SK-N-SH (cell line): ENCODE results near the gene GHRH. TPM values are rescaled to one million over a fixed set of nuclear protein-coding genes. Genes with fewer than 3 reads are reported as not detected.

ENCODE experiments used
- CTCF ChIA-PET: fragments of 300-600, 350-600 bp; formaldehyde crosslinking; extraction: SDS; loops from one replicate; lab custom pipeline; 2021; lab: Yijun Ruan, JAX
- POLR2A ChIA-PET: fragments of 350-600 bp; sonication (Branson Sonifier 250); formaldehyde crosslinking; extraction: SDS; loops from one replicate; lab custom pipeline; 2020; ENCODE audit warnings: antibody characterized with exemption, inconsistent platforms; lab: Yijun Ruan, JAX
- DNase-seq: peaks from one replicate; pipeline ENCODE4 v3.0.0; 2012
- H2AFZ ChIP-seq: fragments of 200-600 bp; sonication (generic); 2 replicates; pipeline ENCODE4 v1.8.1; 2016; ENCODE audit warnings: antibody characterized with exemption, mild to moderate bottlenecking, low read depth
- H3F3A ChIP-seq: fragments of 200-600 bp; sonication (generic); replicated peaks from 2 replicates; pipeline ENCODE3; 2016; ENCODE audit warnings: antibody characterized with exemption, mild to moderate bottlenecking; ENCODE audit not compliant: insufficient read depth
- H3K27ac ChIP-seq, 2 experiments: fragments of 200-500 bp in 1 of 2; fragments of 200-600 bp in 1 of 2; sonication (Bioruptor generic) in 1 of 2; sonication (generic), shearing (Covaris generic) in 1 of 2; 2 replicates each; pipeline versions ENCODE4 v1.5.1 to v1.6.1; 2014 to 2016; ENCODE audit warnings: low read depth in 2 of 2, inconsistent platforms in 1 of 2, low read length in 1 of 2, mild to moderate bottlenecking in 1 of 2, mixed read lengths in 1 of 2
- H3K27me3 ChIP-seq: fragments of 200-600 bp; sonication (generic), shearing (Covaris generic); 2 replicates; pipeline ENCODE4 v1.6.1; 2016; ENCODE audit warnings: mixed run types; ENCODE audit not compliant: insufficient read depth
- H3K36me3 ChIP-seq, 2 experiments: fragments of 200-500 bp in 1 of 2; fragments of 200-600 bp in 1 of 2; sonication (Bioruptor generic) in 1 of 2; sonication (generic) in 1 of 2; replicated peaks in 1 of 2; 2 replicates each; pipeline versions ENCODE3 to v1.5.1; 2014 to 2016; ENCODE audit warnings: low read length in 1 of 2, mild to moderate bottlenecking in 1 of 2; ENCODE audit not compliant: insufficient read depth in 2 of 2, control insufficient read depth in 1 of 2
- H3K4me1 ChIP-seq, 2 experiments: fragments of 200-500 bp in 1 of 2; fragments of 200-600 bp in 1 of 2; sonication (Bioruptor generic) in 1 of 2; sonication (generic), shearing (Covaris generic) in 1 of 2; 2 replicates each; pipeline versions ENCODE4 v1.5.1 to v1.6.1; 2014 to 2016; ENCODE audit warnings: low read depth in 1 of 2, low read length in 1 of 2, mixed run types in 1 of 2; ENCODE audit not compliant: insufficient read depth in 2 of 2, control insufficient read depth in 1 of 2
- H3K4me2 ChIP-seq: fragments of 200-600 bp; sonication (generic), shearing (Covaris generic); 2 replicates; pipeline ENCODE4 v1.6.1; 2017; ENCODE audit warnings: mixed run types
- H3K4me3 ChIP-seq, 2 experiments: fragments of 200-500 bp in 1 of 2; fragments of 200-600 bp in 1 of 2; sonication (Bioruptor generic) in 1 of 2; sonication (generic), shearing (Covaris generic) in 1 of 2; 2 replicates each; pipeline versions ENCODE4 v1.5.1 to v1.8.1; 2014 to 2016; ENCODE audit warnings: low read depth in 2 of 2, inconsistent platforms in 1 of 2, low read length in 1 of 2, mild to moderate bottlenecking in 1 of 2, mixed read lengths in 1 of 2, moderate library complexity in 1 of 2
- H3K79me2 ChIP-seq: fragments of 200-600 bp; sonication (generic); 2 replicates; pipeline ENCODE4 v1.8.1; 2017; ENCODE audit warnings: mild to moderate bottlenecking; ENCODE audit not compliant: insufficient read depth
- H3K9ac ChIP-seq: fragments of 200-600 bp; sonication (generic); 2 replicates; pipeline ENCODE4 v1.6.1; 2017; ENCODE audit warnings: mixed run types
- H3K9me2 ChIP-seq: fragments of 200-600 bp; sonication (generic); 2 replicates; pipeline ENCODE4 v1.6.1; 2017; ENCODE audit warnings: mixed run types
- H3K9me3 ChIP-seq: fragments of 200-600 bp; sonication (generic); 2 replicates; pipeline ENCODE4 v1.6.1; 2017; ENCODE audit warnings: mixed run types, mild to moderate bottlenecking, moderate library complexity
- H4K20me1 ChIP-seq: fragments of 200-600 bp; sonication (generic); 2 replicates; pipeline ENCODE4 v1.6.1; 2017; ENCODE audit warnings: mild to moderate bottlenecking, mixed run types; ENCODE audit not compliant: insufficient read depth
- CHD2 ChIP-seq: fragments of 150-350 bp; IDR thresholded peaks from 2 replicates; pipeline ENCODE4 v1.6.1; 2018; ENCODE audit warnings: low read length; ENCODE audit not compliant: partially characterized antibody
- EP300 ChIP-seq, 2 experiments: IDR thresholded peaks; 2 replicates each; pipeline versions ENCODE4 v1.4.0 to v1.6.1; 2012; ENCODE audit warnings: borderline replicate concordance in 1 of 2, low read depth in 1 of 2, low read length in 1 of 2
- EZH2phosphoT487 ChIP-seq: fragments of 200-600 bp; sonication (generic); IDR thresholded peaks from 2 replicates; pipeline ENCODE4 v1.6.1; 2017; ENCODE audit warnings: low read depth, mixed run types, mild to moderate bottlenecking, antibody characterized with exemption, moderate library complexity, borderline replicate concordance
- FOSL2 ChIP-seq: IDR thresholded peaks from 2 replicates; pipeline ENCODE4 v1.4.0; 2012; ENCODE audit warnings: low read depth, mild to moderate bottlenecking, moderate library complexity, borderline replicate concordance
- GATA2 ChIP-seq: sonication (generic); formaldehyde crosslinking; IDR thresholded peaks from 2 replicates; pipeline ENCODE4 v1.5.0; 2020; ENCODE audit warnings: mild to moderate bottlenecking, missing genetic modification reagents
- JUND ChIP-seq: IDR thresholded peaks from 2 replicates; pipeline ENCODE4 v1.4.0; 2012
- MAX ChIP-seq: IDR thresholded peaks from 2 replicates; pipeline ENCODE4 v1.4.0; 2012; ENCODE audit warnings: low read depth
- MXI1 ChIP-seq: IDR thresholded peaks from 2 replicates; pipeline ENCODE4 v1.6.1; 2012; ENCODE audit warnings: mild to moderate bottlenecking, low read depth, low read length, improper control_type of control experiment
- NFIC ChIP-seq: IDR thresholded peaks from 2 replicates; pipeline ENCODE4 v1.4.0; 2012; ENCODE audit warnings: borderline replicate concordance
- PBX3 ChIP-seq: IDR thresholded peaks from 2 replicates; pipeline ENCODE4; 2012
- POLR2AphosphoS5 ChIP-seq: IDR thresholded peaks from 2 replicates; pipeline ENCODE4 v1.6.1; 2012; ENCODE audit warnings: low read depth, low read length
- RCOR1 ChIP-seq: fragments of 150-350 bp; IDR thresholded peaks from 2 replicates; pipeline ENCODE4 v1.6.1; 2017; ENCODE audit warnings: antibody characterized with exemption, low read length
- RXRA ChIP-seq: IDR thresholded peaks from 2 replicates; pipeline ENCODE4 v1.4.0; 2012; ENCODE audit warnings: low read depth, mild to moderate bottlenecking, borderline replicate concordance
- SIN3A ChIP-seq: IDR thresholded peaks from 2 replicates; pipeline ENCODE4 v1.6.1; 2012; ENCODE audit warnings: low read depth, mild to moderate bottlenecking, low read length, moderate library complexity, borderline replicate concordance
- SMC3 ChIP-seq: IDR thresholded peaks from 2 replicates; pipeline ENCODE4 v1.6.1; 2012; ENCODE audit warnings: low read depth, low read length, improper control_type of control experiment
- USF1 ChIP-seq: IDR thresholded peaks from 2 replicates; pipeline ENCODE4 v1.4.0; 2012; ENCODE audit warnings: low read depth, borderline replicate concordance
- ZBTB33 ChIP-seq: IDR thresholded peaks from 2 replicates; pipeline ENCODE4 v1.4.0; 2012; ENCODE audit warnings: low read depth, borderline replicate concordance
- WGBS: methylation state at CpG from one replicate; pipeline ENCODE4 v1.1.6; 2017; ENCODE audit warnings: low lambda C conversion rate; 5-methylcytosine and 5-hydroxymethylcytosine counted together
- polyA plus RNA-seq, 3 experiments: library from polyadenylated mRNA; depleted of rRNA; stranded (reverse); fragments of >200 nt; gene quantifications; 2 replicates each; pipeline ENCODE4 v1.2.3, GENCODE V29; 2012
- TF ChIP-seq, protein P1 (sequence below): fragments of 150-350 bp; IDR thresholded peaks from 2 replicates; pipeline ENCODE4 v1.6.1; 2017; ENCODE audit warnings: antibody characterized with exemption, low read length, low read depth, borderline replicate concordance
- TF ChIP-seq, protein P2 (sequence below): IDR thresholded peaks from 2 replicates; pipeline ENCODE4 v1.6.1; 2012; ENCODE audit warnings: mild to moderate bottlenecking, low read depth, low read length, moderate library complexity

Gene GHRH, protein sequence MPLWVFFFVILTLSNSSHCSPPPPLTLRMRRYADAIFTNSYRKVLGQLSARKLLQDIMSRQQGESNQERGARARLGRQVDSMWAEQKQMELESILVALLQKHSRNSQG
- polyA plus RNA-seq (2012; rRNA removed) = not detected in 2 replicates
- polyA plus RNA-seq (2012; cell fraction: cytosol; rRNA removed) = not detected in 2 replicates
- not detected in 2 replicates for polyA plus RNA-seq (2012; cell fraction: nucleus; rRNA removed)

DNA sequence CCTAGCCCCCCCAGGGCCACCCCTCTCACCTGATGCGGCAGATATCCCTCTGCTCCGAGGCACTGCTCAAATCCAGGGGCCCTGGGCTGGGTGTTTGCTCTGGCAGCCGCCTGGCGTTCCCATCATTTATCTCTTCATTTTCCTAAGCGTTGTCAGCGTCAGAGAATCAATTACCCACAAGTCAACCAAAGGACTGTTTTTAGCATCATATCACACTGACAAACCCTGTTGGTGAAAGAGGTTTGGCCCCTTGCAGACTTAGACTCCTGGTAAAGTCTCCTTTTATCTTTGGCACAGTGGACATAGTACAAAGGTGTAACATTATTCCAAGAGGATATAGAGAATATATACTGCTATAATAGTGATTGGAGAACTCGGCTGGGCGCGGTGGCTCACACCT is at the start of gene GHRH:
Gene GHRH (minus strand): TSS at position 101 of the 400 bp plus-strand sequence. CDS start 4,925 bp downstream, outside the sequence.
- no peak for DNase-seq
- Histone ChIP-seq H3K79me2 (no peaks in the 10 kb centered on the region), H3K4me3 (no peak within 1 kb of the TSS), H3K9me3 (no peaks in the 10 kb centered on the region), H2AFZ (no peak within 1 kb of the TSS), H3K27me3 (peaks cover 14% of the 10 kb centered on the region; the same call in 1 of the 2 replicates), H4K20me1 (no peaks in the 10 kb centered on the region), H3K4me1 (peaks cover 0 to 18% of the 10 kb centered on the region in 2 experiments; a peak in 1 of 4 replicates), H3K27ac (no peak within 1 kb of the TSS), H3K4me2 (no peak within 1 kb of the TSS), H3F3A (no peaks in the 10 kb centered on the region), H3K9ac (no peak within 1 kb of the TSS), H3K36me3 (no peaks in the 10 kb centered on the region), H3K9me2 (no peaks in the 10 kb centered on the region)
- WGBS = 69% methylated on average over 9 of the region's 9 CpGs
- TF ChIP-seq NFIC (no peak), SMC3 (no peak), EP300 (IDR thresholded peaks at IDR 0.05; ENCODE audit: borderline replicate concordance in 1 of 2, low read depth in 1 of 2, low read length in 1 of 2) (no peak), CHD2 (no peak), GATA2 (no peak), MXI1 (no peak), RXRA (no peak), PBX3 (no peak), USF1 (no peak), FOSL2 (no peak), RCOR1 (no peak), MAX (no peak), EZH2phosphoT487 (no peak), ZBTB33 (no peak), SIN3A (no peak), JUND (no peak), POLR2AphosphoS5 (no peak)
- TF ChIP-seq, protein P1, sequence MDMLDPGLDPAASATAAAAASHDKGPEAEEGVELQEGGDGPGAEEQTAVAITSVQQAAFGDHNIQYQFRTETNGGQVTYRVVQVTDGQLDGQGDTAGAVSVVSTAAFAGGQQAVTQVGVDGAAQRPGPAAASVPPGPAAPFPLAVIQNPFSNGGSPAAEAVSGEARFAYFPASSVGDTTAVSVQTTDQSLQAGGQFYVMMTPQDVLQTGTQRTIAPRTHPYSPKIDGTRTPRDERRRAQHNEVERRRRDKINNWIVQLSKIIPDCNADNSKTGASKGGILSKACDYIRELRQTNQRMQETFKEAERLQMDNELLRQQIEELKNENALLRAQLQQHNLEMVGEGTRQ = no peak
- TF ChIP-seq, protein P2, sequence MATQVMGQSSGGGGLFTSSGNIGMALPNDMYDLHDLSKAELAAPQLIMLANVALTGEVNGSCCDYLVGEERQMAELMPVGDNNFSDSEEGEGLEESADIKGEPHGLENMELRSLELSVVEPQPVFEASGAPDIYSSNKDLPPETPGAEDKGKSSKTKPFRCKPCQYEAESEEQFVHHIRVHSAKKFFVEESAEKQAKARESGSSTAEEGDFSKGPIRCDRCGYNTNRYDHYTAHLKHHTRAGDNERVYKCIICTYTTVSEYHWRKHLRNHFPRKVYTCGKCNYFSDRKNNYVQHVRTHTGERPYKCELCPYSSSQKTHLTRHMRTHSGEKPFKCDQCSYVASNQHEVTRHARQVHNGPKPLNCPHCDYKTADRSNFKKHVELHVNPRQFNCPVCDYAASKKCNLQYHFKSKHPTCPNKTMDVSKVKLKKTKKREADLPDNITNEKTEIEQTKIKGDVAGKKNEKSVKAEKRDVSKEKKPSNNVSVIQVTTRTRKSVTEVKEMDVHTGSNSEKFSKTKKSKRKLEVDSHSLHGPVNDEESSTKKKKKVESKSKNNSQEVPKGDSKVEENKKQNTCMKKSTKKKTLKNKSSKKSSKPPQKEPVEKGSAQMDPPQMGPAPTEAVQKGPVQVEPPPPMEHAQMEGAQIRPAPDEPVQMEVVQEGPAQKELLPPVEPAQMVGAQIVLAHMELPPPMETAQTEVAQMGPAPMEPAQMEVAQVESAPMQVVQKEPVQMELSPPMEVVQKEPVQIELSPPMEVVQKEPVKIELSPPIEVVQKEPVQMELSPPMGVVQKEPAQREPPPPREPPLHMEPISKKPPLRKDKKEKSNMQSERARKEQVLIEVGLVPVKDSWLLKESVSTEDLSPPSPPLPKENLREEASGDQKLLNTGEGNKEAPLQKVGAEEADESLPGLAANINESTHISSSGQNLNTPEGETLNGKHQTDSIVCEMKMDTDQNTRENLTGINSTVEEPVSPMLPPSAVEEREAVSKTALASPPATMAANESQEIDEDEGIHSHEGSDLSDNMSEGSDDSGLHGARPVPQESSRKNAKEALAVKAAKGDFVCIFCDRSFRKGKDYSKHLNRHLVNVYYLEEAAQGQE = no peak
- ChIA-PET CTCF (interaction anchor here (0.6 kb wide), 1 partner anchor 53 kb away, joined by 3 read pairs; no protein-coding TSS in a partner anchor), POLR2A (no interaction called here)
